CD8-positive, alpha-beta memory T cell (primary cell): Measurements from ENCODE around the gene TOR2A. TPM values are rescaled to one million over a fixed set of nuclear protein-coding genes. Genes with fewer than 3 reads are reported as not detected.

Source experiments
- CTCF ChIA-PET: fragments of 350-600 bp; sonication (Branson Sonifier 250); formaldehyde crosslinking; loops from one replicate; lab custom pipeline; 2021; ENCODE audit warnings: antibody characterized with exemption; lab: Charles Lee
- POLR2A ChIA-PET: fragments of 350-600 bp; sonication (Branson Sonifier 250); formaldehyde crosslinking; loops from one replicate; lab custom pipeline; 2021; ENCODE audit warnings: antibody characterized with exemption; lab: Charles Lee
- DNase-seq, 5 donors: peaks; one replicate each; pipeline versions ENCODE4 v3.0.0 to v3.0.0-alpha.2; 2020 to 2022; ENCODE audit warnings: mixed read lengths in 1 of 5
- H3K27ac ChIP-seq: one replicate; pipeline ENCODE4 v1.7.0; 2013; ENCODE audit warnings: low read depth, mild to moderate bottlenecking, low read length, moderate library complexity
- H3K27me3 ChIP-seq: 2 replicates; pipeline ENCODE4 v1.7.0; 2013; ENCODE audit warnings: low read length, mild to moderate bottlenecking; ENCODE audit not compliant: insufficient read depth, poor library complexity, severe bottlenecking
- H3K36me3 ChIP-seq: 2 replicates; pipeline ENCODE4 v1.7.0; 2013; ENCODE audit warnings: mild to moderate bottlenecking, low read length, moderate library complexity; ENCODE audit not compliant: insufficient read depth
- H3K4me1 ChIP-seq: 2 replicates; pipeline ENCODE4 v1.7.0; 2013; ENCODE audit warnings: mild to moderate bottlenecking, low read length, moderate library complexity; ENCODE audit not compliant: insufficient read depth
- H3K4me3 ChIP-seq: 2 replicates; pipeline ENCODE4 v1.7.0; 2013; ENCODE audit warnings: mild to moderate bottlenecking, low read length
- H3K9me3 ChIP-seq: 2 replicates; pipeline ENCODE4 v1.7.0; 2013; ENCODE audit warnings: mild to moderate bottlenecking, low read length
- H3K27ac Mint-ChIP-seq, 8 donors: one replicate each; pipeline ENCODE4 v1.8.0; 2020 to 2021; ENCODE audit warnings: mixed read lengths in 8 of 8, mild to moderate bottlenecking in 6 of 8, inconsistent platforms in 3 of 8, moderate library complexity in 3 of 8
- H3K27me3 Mint-ChIP-seq, 2 donors: one replicate each; pipeline ENCODE4 v1.8.0; 2020 to 2021; ENCODE audit warnings: mixed read lengths in 2 of 2, mild to moderate bottlenecking in 1 of 2, moderate library complexity in 1 of 2
- H3K36me3 Mint-ChIP-seq, 3 donors: one replicate each; pipeline ENCODE4 v1.8.0; 2020 to 2021; ENCODE audit warnings: mixed read lengths in 3 of 3, inconsistent platforms in 1 of 3, mild to moderate bottlenecking in 1 of 3
- H3K4me1 Mint-ChIP-seq, 3 donors: one replicate each; pipeline ENCODE4 v1.8.0; 2020 to 2021; ENCODE audit warnings: mixed read lengths in 3 of 3, inconsistent platforms in 1 of 3, mild to moderate bottlenecking in 1 of 3
- H3K4me3 Mint-ChIP-seq, 7 donors: one replicate each; pipeline ENCODE4 v1.8.0; 2020 to 2021; ENCODE audit warnings: mixed read lengths in 7 of 7, mild to moderate bottlenecking in 6 of 7, moderate library complexity in 4 of 7, inconsistent platforms in 2 of 7
- H3K9me3 Mint-ChIP-seq, 5 donors: one replicate each; pipeline ENCODE4 v1.8.0; 2020 to 2022; ENCODE audit warnings: mixed read lengths in 5 of 5, mild to moderate bottlenecking in 3 of 5, moderate library complexity in 2 of 5, inconsistent platforms in 1 of 5
- polyA plus RNA-seq: library from polyadenylated mRNA; unstranded; fragments of 300-500 nt; fragmentation: Illumina TruSeq; gene quantifications from one replicate; pipeline ENCODE4 v1.2.3, GENCODE V29; 2021
- total RNA-seq, 2 experiments: library from RNA; stranded (reverse); gene quantifications; one replicate each; pipeline ENCODE4 v1.2.3, GENCODE V29; 2021

The TOR2A gene
- total and polyA plus RNA-seq, 3 experiments from 2014 or later: 30.7 to 37.0 (median 33.7) TPM

- DNase-seq: no peak
- no peak overlapping the region for H3K4me3 Mint-ChIP-seq
- H3K9me3 Mint-ChIP-seq: no peaks in the 10 kb centered on the region
- Histone ChIP-seq H3K4me1 (peaks cover 2% of the 10 kb centered on the region), H3K9me3 (no peaks in the 10 kb centered on the region), H3K36me3 (peaks cover 35% of the 10 kb centered on the region), H3K27me3 (no peaks in the 10 kb centered on the region), H3K27ac (no peak overlapping the region), H3K4me3 (no peak overlapping the region)
- H3K4me1 Mint-ChIP-seq: peaks cover 10 to 20% (median 17%) of the 10 kb centered on the region in 3 donors
- ChIA-PET POLR2A (no interaction called here), CTCF (no interaction called here)
- H3K27me3 Mint-ChIP-seq: no peaks in the 10 kb centered on the region
- peak overlapping the region in 7 of 8 donors; percentile 17 to 79 (median 58) for H3K27ac Mint-ChIP-seq
- peaks cover 4 to 60% (median 5%) of the 10 kb centered on the region in 3 donors for H3K36me3 Mint-ChIP-seq
Observed at GRCh38 chr9:127753148-127753547, 18.1 kb upstream of the TOR2A start.

- Mint-ChIP-seq H3K4me1 (peaks cover 16 to 32% (median 26%) of the 10 kb centered on the region in 3 donors), H3K36me3 (peaks cover 4 to 72% (median 5%) of the 10 kb centered on the region in 3 donors), H3K27me3 (no peaks in the 10 kb centered on the region), H3K9me3 (no peaks in the 10 kb centered on the region), H3K27ac (peak overlapping the region in 6 of 8 donors; percentile 9 to 96 (median 50)), H3K4me3 (no peak overlapping the region)
- H3K4me1 ChIP-seq: peaks cover 11% of the 10 kb centered on the region
- no peaks in the 10 kb centered on the region for H3K27me3 ChIP-seq
- DNase-seq: no peak
- H3K4me3 ChIP-seq: no peak overlapping the region
- H3K36me3 ChIP-seq: peaks cover 40% of the 10 kb centered on the region
- H3K9me3 ChIP-seq: no peaks in the 10 kb centered on the region
- no peak overlapping the region for H3K27ac ChIP-seq
- CTCF ChIA-PET: no interaction called here
- POLR2A ChIA-PET: no interaction called here
Observed at GRCh38 chr9:127751269-127752054, 16.4 kb upstream of the TOR2A start.

- POLR2A ChIA-PET: no interaction called here
- no peaks in the 10 kb centered on the region for H3K9me3 Mint-ChIP-seq
- no peaks in the 10 kb centered on the region for H3K9me3 ChIP-seq
- H3K36me3 ChIP-seq: peaks cover 51% of the 10 kb centered on the region
- no peak overlapping the region for H3K4me3 ChIP-seq
- H3K4me1 Mint-ChIP-seq: peaks cover 16 to 36% (median 26%) of the 10 kb centered on the region in 3 donors
- H3K27me3 Mint-ChIP-seq: no peaks in the 10 kb centered on the region
- H3K4me1 ChIP-seq: peaks cover 11% of the 10 kb centered on the region
- no peak for DNase-seq
- H3K27me3 ChIP-seq: no peaks in the 10 kb centered on the region
- CTCF ChIA-PET: interaction anchor here (1.1 to 2.4 kb wide), 2 partner anchors 15 to 20 kb away, joined by 3 to 7 read pairs; partner anchors contain the start of gene TOR2A
- no peak overlapping the region for H3K4me3 Mint-ChIP-seq
- H3K27ac ChIP-seq: no peak overlapping the region
- H3K27ac Mint-ChIP-seq: peak overlapping the region in 5 of 8 donors; percentile 11 to 82 (median 47)
- peaks cover 4 to 87% (median 6%) of the 10 kb centered on the region in 3 donors for H3K36me3 Mint-ChIP-seq
Observed at GRCh38 chr9:127749090-127749787, 14.1 kb upstream of the TOR2A start.

GRCh38 chr9:127746959-127747569, 12.0 kb upstream of the TOR2A start:
- Mint-ChIP-seq H3K4me3 (peak overlapping the region in 3 of 7 donors; percentile 29 to 73 (median 55)), H3K27ac (peak overlapping the region; percentile 68 to 94 (median 92)), H3K4me1 (peaks cover 16 to 27% (median 21%) of the 10 kb centered on the region in 3 donors), H3K27me3 (no peaks in the 10 kb centered on the region), H3K9me3 (no peaks in the 10 kb centered on the region), H3K36me3 (peaks cover 4 to 90% (median 8%) of the 10 kb centered on the region in 3 donors)
- Histone ChIP-seq H3K4me3 (no peak overlapping the region), H3K4me1 (peaks cover 11% of the 10 kb centered on the region), H3K27me3 (no peaks in the 10 kb centered on the region), H3K27ac (no peak overlapping the region), H3K9me3 (no peaks in the 10 kb centered on the region), H3K36me3 (peaks cover 60% of the 10 kb centered on the region)
- ChIA-PET POLR2A (interaction anchor here (0.7 to 1.3 kb wide), 2 partner anchors 12 to 24 kb away, joined by 3 to 7 read pairs; partner anchors contain the start of gene TOR2A), CTCF (interaction anchor here (0.8 to 2.4 kb wide), 8 partner anchors 9 to 122 kb away, joined by 3 to 7 read pairs (median 4); partner anchors contain the start of genes FPGS and TOR2A)
- DNase-seq: peak in 4 of 5 donors; percentile 19 to 77 (median 62)

- no peaks in the 10 kb centered on the region for H3K9me3 Mint-ChIP-seq
- no peak overlapping the region for H3K27ac ChIP-seq
- peaks cover 39% of the 10 kb centered on the region for H3K36me3 ChIP-seq
- H3K27me3 Mint-ChIP-seq: no peaks in the 10 kb centered on the region
- no peaks in the 10 kb centered on the region for H3K9me3 ChIP-seq
- H3K36me3 Mint-ChIP-seq: peaks cover 0 to 88% (median 6%) of the 10 kb centered on the region in 3 donors
- CTCF ChIA-PET: interaction anchor here (0.9 to 4.9 kb wide), 8 partner anchors 10 to 125 kb away, joined by 3 to 21 read pairs (median 6); partner anchors contain the start of genes CDK9 and TOR2A
- POLR2A ChIA-PET: interaction anchor here (0.6 to 1.7 kb wide), 5 partner anchors 23 to 186 kb away, joined by 3 to 7 read pairs (median 5); no protein-coding TSS in a partner anchor
- peaks cover 6 to 17% (median 12%) of the 10 kb centered on the region in 3 donors for H3K4me1 Mint-ChIP-seq
- no peak for DNase-seq
- no peak overlapping the region for H3K4me3 ChIP-seq
- H3K27me3 ChIP-seq: no peaks in the 10 kb centered on the region
- H3K4me1 ChIP-seq: peaks cover 11% of the 10 kb centered on the region
- H3K27ac Mint-ChIP-seq: peak overlapping the region in 4 of 8 donors; percentile 39 to 95 (median 57)
- H3K4me3 Mint-ChIP-seq: no peak overlapping the region
Observed at GRCh38 chr9:127744398-127745110, 9.5 kb upstream of the TOR2A start.

- no peak overlapping the region for H3K27ac ChIP-seq
- H3K9me3 ChIP-seq: no peaks in the 10 kb centered on the region
- no peaks in the 10 kb centered on the region for H3K27me3 Mint-ChIP-seq
- peaks cover 6 to 10% (median 8%) of the 10 kb centered on the region in 3 donors for H3K4me1 Mint-ChIP-seq
- H3K36me3 Mint-ChIP-seq: peaks cover 0 to 87% (median 12%) of the 10 kb centered on the region in 3 donors
- peaks cover 20% of the 10 kb centered on the region for H3K36me3 ChIP-seq
- no peak overlapping the region for H3K4me3 ChIP-seq
- H3K27ac Mint-ChIP-seq: peak overlapping the region in 1 of 8 donors; percentile 52
- H3K27me3 ChIP-seq: no peaks in the 10 kb centered on the region
- DNase-seq: no peak
- H3K4me3 Mint-ChIP-seq: no peak overlapping the region
- ChIA-PET POLR2A (interaction anchor here (1.3 kb wide), 1 partner anchor 28 kb away, joined by 5 read pairs; no protein-coding TSS in a partner anchor), CTCF (interaction anchor here (1.6 to 4.9 kb wide), 3 partner anchors 8 to 127 kb away, joined by 7 to 21 read pairs (median 14); partner anchors contain the start of genes CDK9 and TOR2A)
- no peaks in the 10 kb centered on the region for H3K9me3 Mint-ChIP-seq
- peaks cover 6% of the 10 kb centered on the region for H3K4me1 ChIP-seq
Observed at GRCh38 chr9:127742435-127743088, 7.5 kb upstream of the TOR2A start.
